ENCODE results near the gene PDE8A. TPM values are rescaled to one million over a fixed set of nuclear protein-coding genes. Genes with fewer than 3 reads are reported as not detected.

The PDE8A gene
- total RNA-seq: 10.9 and 12.5 TPM in 2 replicates

GRCh38 chr15:84981711-84982300 is at the start of gene PDE8A:
Gene PDE8A (plus strand): TSS chr15:84981856. CDS start chr15:84982163, 307 bp downstream.
- intact Hi-C loops (cut with micrococcal nuclease): loop anchor here (1.0 to 10.0 kb wide), 7 partner anchors 235 to 398 kb away; partner anchors contain the start of genes AKAP13, SEC11A, WDR73 and ZNF592

- intact Hi-C loops (cut with micrococcal nuclease): no loop called here
Observed at GRCh38 chr15:84934942-84935729, 46.5 kb upstream of the PDE8A start.

GRCh38 chr15:84937144-84937543 is 44.5 kb upstream of the PDE8A start:
- intact Hi-C loops (cut with micrococcal nuclease): no loop called here

- intact Hi-C loops (cut with micrococcal nuclease): no loop called here
Observed at GRCh38 chr15:84938726-84939125, 42.9 kb upstream of the PDE8A start.

GRCh38 chr15:84940399-84940798 is 41.3 kb upstream of the PDE8A start:
- intact Hi-C loops (cut with micrococcal nuclease): no loop called here

GRCh38 chr15:84942456-84942855 is 39.2 kb upstream of the PDE8A start:
- intact Hi-C loops (cut with micrococcal nuclease): no loop called here

GRCh38 chr15:84944311-84944710 is 37.3 kb upstream of the PDE8A start:
- intact Hi-C loops (cut with micrococcal nuclease): no loop called here

- intact Hi-C loops (cut with micrococcal nuclease): no loop called here
Observed at GRCh38 chr15:84944861-84945260, 36.8 kb upstream of the PDE8A start.

GRCh38 chr15:84946772-84947489 is 34.7 kb upstream of the PDE8A start:
- intact Hi-C loops (cut with micrococcal nuclease): no loop called here

- intact Hi-C loops (cut with micrococcal nuclease): no loop called here
Observed at GRCh38 chr15:84947947-84948830, 33.5 kb upstream of the PDE8A start.

GRCh38 chr15:84949043-84949442 is 32.6 kb upstream of the PDE8A start:
- intact Hi-C loops (cut with micrococcal nuclease): no loop called here

GRCh38 chr15:84949845-84950569 is 31.6 kb upstream of the PDE8A start:
- intact Hi-C loops (cut with micrococcal nuclease): no loop called here

- intact Hi-C loops (cut with micrococcal nuclease): no loop called here
Observed at GRCh38 chr15:84950570-84951111, 31.0 kb upstream of the PDE8A start.

GRCh38 chr15:84951736-84952135 is 29.9 kb upstream of the PDE8A start:
- intact Hi-C loops (cut with micrococcal nuclease): no loop called here

- intact Hi-C loops (cut with micrococcal nuclease): no loop called here
Observed at GRCh38 chr15:84953136-84953535, 28.5 kb upstream of the PDE8A start.

- intact Hi-C loops (cut with micrococcal nuclease): no loop called here
Observed at GRCh38 chr15:84953726-84954125, 27.9 kb upstream of the PDE8A start.

- intact Hi-C loops (cut with micrococcal nuclease): no loop called here
Observed at GRCh38 chr15:84955089-84955848, 26.4 kb upstream of the PDE8A start.

- intact Hi-C loops (cut with micrococcal nuclease): no loop called here
Observed at GRCh38 chr15:84956199-84956598, 25.5 kb upstream of the PDE8A start.

- intact Hi-C loops (cut with micrococcal nuclease): no loop called here
Observed at GRCh38 chr15:84960391-84961113, 21.1 kb upstream of the PDE8A start.

All from T-helper 2 cell treated with Interferon-gamma antibody and Interleukin-4, amounts not matched to agents 100 ng/mL and 5 ng/mL, for 36 hours (primary cell).